ENCODE measurements around the gene NKAPL. TPM values are rescaled to one million over a fixed set of nuclear protein-coding genes. Genes with fewer than 3 reads are reported as not detected.

NKAPL gene
- total and polyA plus RNA-seq, 10 of the 15 experiments (the other 5 are each of a cell fraction or from before 2014, with no cell fraction given), result 0.10 to 0.48 (median 0.19) TPM; not detected in 1

- in situ Hi-C loops (cut with MboI), result no loop called here
- DNase-seq (ENCODE audit: low read depth, low spot score) (no peak), FAIRE-seq (no peak), ATAC-seq (no peak)
- H3K4me1 ChIP-seq (ENCODE audit: control insufficient read depth, insufficient read depth, low read length), result no peaks in the 10 kb centered on the region
- H4K20me1 ChIP-seq (ENCODE audit: control insufficient read depth, insufficient read depth), result no peaks in the 10 kb centered on the region
- no peak overlapping the region for H2AFZ ChIP-seq (ENCODE audit: control insufficient read depth, low read depth, low read length)
- ChIA-PET RAD21 (ENCODE audit: unreplicated experiment) (no interaction called here), CTCF (no interaction called here), SMC1A (ENCODE audit: uncharacterized antibody, unreplicated experiment) (interaction anchor here (1.0 to 1.1 kb wide), 2 partner anchors 20 to 61 kb away, joined by 3 read pairs; no protein-coding TSS in a partner anchor), POLR2A (no interaction called here)
- no peaks in the 10 kb centered on the region for H3K9me3 ChIP-seq (replicated peaks; ENCODE audit: control insufficient read depth, insufficient read depth, low read length)
- TF ChIP-seq TBL1XR1 (IDR thresholded peaks at IDR 0.05; ENCODE audit: low read depth, low read length), result no peak
- TF ChIP-seq, protein P1, sequence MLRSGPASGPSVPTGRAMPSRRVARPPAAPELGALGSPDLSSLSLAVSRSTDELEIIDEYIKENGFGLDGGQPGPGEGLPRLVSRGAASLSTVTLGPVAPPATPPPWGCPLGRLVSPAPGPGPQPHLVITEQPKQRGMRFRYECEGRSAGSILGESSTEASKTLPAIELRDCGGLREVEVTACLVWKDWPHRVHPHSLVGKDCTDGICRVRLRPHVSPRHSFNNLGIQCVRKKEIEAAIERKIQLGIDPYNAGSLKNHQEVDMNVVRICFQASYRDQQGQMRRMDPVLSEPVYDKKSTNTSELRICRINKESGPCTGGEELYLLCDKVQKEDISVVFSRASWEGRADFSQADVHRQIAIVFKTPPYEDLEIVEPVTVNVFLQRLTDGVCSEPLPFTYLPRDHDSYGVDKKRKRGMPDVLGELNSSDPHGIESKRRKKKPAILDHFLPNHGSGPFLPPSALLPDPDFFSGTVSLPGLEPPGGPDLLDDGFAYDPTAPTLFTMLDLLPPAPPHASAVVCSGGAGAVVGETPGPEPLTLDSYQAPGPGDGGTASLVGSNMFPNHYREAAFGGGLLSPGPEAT (IDR thresholded peaks at IDR 0.05; ENCODE audit: low read depth), result no peak
- no peak for TF ChIP-seq IKZF1 (conservative IDR thresholded peaks at IDR 0.05)
- no peak for TF ChIP-seq EZH2 (IDR thresholded peaks at IDR 0.05; ENCODE audit: borderline replicate concordance, control insufficient read depth, low read depth, low read length)
- no peak for TF ChIP-seq NBN (IDR thresholded peaks at IDR 0.05)
- no peak for TF ChIP-seq FOXM1 (IDR thresholded peaks at IDR 0.05; ENCODE audit: low read depth, low read length)
- no peak for TF ChIP-seq MXI1 (IDR thresholded peaks at IDR 0.05; ENCODE audit: low read depth, low read length)
- no peak for TF ChIP-seq CBX5 (IDR thresholded peaks at IDR 0.05; ENCODE audit: low read depth)
- no peak for TF ChIP-seq BRCA1 (IDR thresholded peaks at IDR 0.05; ENCODE audit: low read depth, low read length)
- BruUV-seq (replicated peaks), result no TSS peak
- H3K27me3 ChIP-seq (replicated peaks in 1 of 2; ENCODE audit: control insufficient read depth in 2 of 2, insufficient read depth in 2 of 2, low read length in 1 of 2), result no peaks in the 10 kb centered on the region
- H3K4me3 ChIP-seq, result no peak overlapping the region
- no peaks in the 10 kb centered on the region for H3K79me2 ChIP-seq (ENCODE audit: control insufficient read depth, insufficient read depth, low read length)
- intact Hi-C loops (cut with micrococcal nuclease; ENCODE audit: unreplicated experiment), result no loop called here
- H3K4me2 ChIP-seq (ENCODE audit: control insufficient read depth, insufficient read depth), result no peak overlapping the region
- 94% methylated on average over 3 of the region's 3 CpGs for WGBS (ENCODE audit: insufficient coverage, insufficient replicate concordance, low lambda C conversion rate, missing lambda C conversion rate)
- H3K9ac ChIP-seq (ENCODE audit: control insufficient read depth, insufficient read depth, low read length), result no peak overlapping the region
- no peak overlapping the region for H3K27ac ChIP-seq (ENCODE audit: control insufficient read depth, insufficient read depth)
- H3K36me3 ChIP-seq (ENCODE audit: control insufficient read depth in 2 of 2, insufficient read depth in 2 of 2, low read length in 1 of 2), result peaks cover 0 to 12% of the 10 kb centered on the region in 2 experiments; a peak in 3 of 4 replicates
Measured at GRCh38 chr6:28243946-28244345, 15.2 kb upstream of the NKAPL start.
